ENCODE data around the gene ITM2A. TPM values are rescaled to one million over a fixed set of nuclear protein-coding genes. Genes with fewer than 3 reads are reported as not detected.
A peak's percentile ranks its signal among the peaks of the same experiment; 100 is the strongest.

The ITM2A gene
- total and polyA plus RNA-seq, 4 experiments from 2014 or later = 147 to 1,016 (median 320) TPM

DNA sequence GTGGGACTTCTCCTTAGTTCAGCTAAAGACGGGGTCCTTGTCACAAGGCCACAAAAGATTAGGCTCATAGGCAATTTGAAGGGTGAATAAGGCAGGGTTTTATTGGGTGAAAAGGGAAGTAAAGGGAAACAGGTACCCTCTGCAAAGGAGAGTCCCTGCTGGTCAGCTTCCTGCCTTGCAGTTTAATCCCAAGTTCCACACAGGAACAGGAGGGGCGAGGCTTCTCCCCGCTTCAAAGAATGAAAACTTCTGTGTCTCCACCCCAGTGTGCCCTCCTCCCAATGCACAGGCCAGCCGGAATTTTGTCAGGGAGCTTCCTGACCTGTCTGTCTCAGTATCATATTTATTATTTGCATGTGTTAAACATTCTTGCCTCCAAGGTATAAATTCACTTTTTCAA is 37.1 kb downstream of the ITM2A start:
- H3K27ac ChIP-seq (ENCODE audit: low read depth, low read length) = no peak overlapping the region
- no peak overlapping the region for H3K4me3 ChIP-seq (ENCODE audit: low read length in 2 of 2)
- Mint-ChIP-seq H3K4me3 (no peak overlapping the region), H3K36me3 (no peaks in the 10 kb centered on the region), H3K9me3 (no peaks in the 10 kb centered on the region), H3K27ac (peak overlapping the region in 4 of 7 donors; percentile 10 to 53 (median 34)), H3K4me1 (peaks cover 15 to 22% (median 19%) of the 10 kb centered on the region in 4 donors), H3K27me3 (no peaks in the 10 kb centered on the region)
- H3K36me3 ChIP-seq (ENCODE audit: insufficient read depth, low read length) = no peaks in the 10 kb centered on the region
- H3K4me1 ChIP-seq (ENCODE audit: insufficient read depth, low read length) = peaks cover 11% of the 10 kb centered on the region
- no peaks in the 10 kb centered on the region for H3K9me3 ChIP-seq (ENCODE audit: control insufficient read depth in 1 of 2, low read length in 2 of 2)
- POLR2A ChIA-PET (ENCODE audit: partially characterized antibody) = no interaction called here
- CTCF ChIA-PET (ENCODE audit: partially characterized antibody) = interaction anchor here (1.5 kb wide), 1 partner anchor 83 kb away, joined by 5 read pairs; no protein-coding TSS in a partner anchor
- no peak for DNase-seq
- intact Hi-C loops (cut with micrococcal nuclease) = no loop called here
- H3K27me3 ChIP-seq (ENCODE audit: insufficient read depth, low read length) = no peaks in the 10 kb centered on the region

DNA sequence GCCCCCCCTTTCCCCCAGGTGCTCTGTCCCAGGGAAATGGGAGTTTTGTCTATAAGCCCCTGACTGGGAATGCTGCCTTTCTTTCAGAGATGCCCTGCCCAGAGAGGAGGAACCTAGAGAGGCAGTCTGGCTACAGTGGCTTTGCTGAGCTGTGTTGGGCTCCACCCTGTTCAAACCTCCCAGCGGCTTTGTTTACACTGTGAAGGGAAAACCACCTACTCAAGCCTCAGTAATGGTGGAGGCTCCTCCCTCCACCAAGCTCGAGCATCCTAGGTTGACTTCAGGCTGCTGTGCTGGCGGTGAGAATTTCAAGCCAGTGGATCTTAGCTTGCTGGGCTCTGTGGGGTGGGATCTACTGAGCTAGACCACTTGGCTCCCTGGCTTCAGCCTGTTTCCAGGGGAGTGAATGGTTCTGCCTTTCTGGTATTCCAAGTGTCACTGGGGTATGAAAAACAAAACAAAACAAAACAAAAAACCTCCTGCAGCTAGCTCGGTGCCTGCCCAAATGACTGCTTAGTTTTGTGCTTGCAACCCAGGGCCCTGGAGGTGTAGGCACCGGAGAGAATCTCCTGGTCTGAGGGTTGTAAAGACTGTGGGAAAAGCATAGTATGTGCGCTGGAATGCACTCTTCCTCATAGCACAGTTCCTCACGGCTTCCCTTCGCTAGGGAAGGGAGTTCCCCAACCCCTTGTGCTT is 41.7 kb downstream of the ITM2A start:
- Histone ChIP-seq H3K27ac (ENCODE audit: low read depth, low read length) (peak overlapping the region; percentile 42), H3K9me3 (ENCODE audit: control insufficient read depth in 1 of 2, low read length in 2 of 2) (no peaks in the 10 kb centered on the region), H3K4me3 (ENCODE audit: low read length in 2 of 2) (peak overlapping the region in 1 of 2 donors; percentile 9), H3K27me3 (ENCODE audit: insufficient read depth, low read length) (no peaks in the 10 kb centered on the region), H3K36me3 (ENCODE audit: insufficient read depth, low read length) (no peaks in the 10 kb centered on the region), H3K4me1 (ENCODE audit: insufficient read depth, low read length) (peaks cover 11% of the 10 kb centered on the region)
- H3K36me3 Mint-ChIP-seq = no peaks in the 10 kb centered on the region
- no peaks in the 10 kb centered on the region for H3K27me3 Mint-ChIP-seq
- POLR2A ChIA-PET (ENCODE audit: partially characterized antibody) = interaction anchor here (0.6 to 2.7 kb wide), 10 partner anchors 12 to 174 kb away, joined by 3 to 19 read pairs (median 4); partner anchors contain the start of gene ITM2A
- CTCF ChIA-PET (ENCODE audit: partially characterized antibody) = interaction anchor here (1.2 to 1.7 kb wide), 3 partner anchors 9 to 87 kb away, joined by 3 to 8 read pairs (median 4); partner anchors contain the start of gene ITM2A
- intact Hi-C loops (cut with micrococcal nuclease) = loop anchor here (1.0 to 5.0 kb wide), 3 partner anchors 12 to 53 kb away; no protein-coding TSS in a partner anchor
- H3K4me1 Mint-ChIP-seq = peaks cover 14 to 27% (median 21%) of the 10 kb centered on the region in 4 donors
- DNase-seq = peak; percentile 50 to 65 (median 62)
- peak overlapping the region; percentile 87 to 97 (median 95) for H3K27ac Mint-ChIP-seq
- H3K4me3 Mint-ChIP-seq = peak overlapping the region; percentile 79 to 92 (median 86)
- H3K9me3 Mint-ChIP-seq = peaks cover 0 to 2% (median 0%) of the 10 kb centered on the region in 8 donors

Other genes starting within 250 kb of the ITM2A start
- 10 to 100 TPM; 89.0 to 89.6 TPM for gene GPR174, start 222.6 kb downstream of the ITM2A start, total RNA-seq
- 1 to 10 TPM; 8.4 to 9.7 TPM for gene GPR174, start 222.6 kb downstream of the ITM2A start, polyA plus RNA-seq

Measured in CD4-positive, alpha-beta memory T cell (primary cell).